Endothelial cell of umbilical vein (primary cell): Measurements from ENCODE around the gene MOB4. TPM values are rescaled to one million over a fixed set of nuclear protein-coding genes. Genes with fewer than 3 reads are reported as not detected.
A peak's percentile ranks its signal among the peaks of the same experiment; 100 is the strongest.

Source experiments
- Bru-seq: library from RNA; stranded (reverse); fragments of 400-500 nt; gene quantifications from one replicate; lab custom pipeline; 2021; lab: Mats Ljungman, UMichigan
- BruChase-seq, 2 experiments: library from RNA; stranded (reverse); fragments of 400-500 nt; gene quantifications; one replicate each; lab custom pipeline; 2021; lab: Mats Ljungman, UMichigan
- BruUV-seq: library from RNA; stranded (reverse); fragments of 400-500 nt; replicated peaks from 2 replicates; lab custom pipeline; 2021; lab: Mats Ljungman, UMichigan
- CTCF ChIA-PET: fragments of 300-600, 350-600 bp; sonication (Branson Sonifier 250); formaldehyde crosslinking; loops from one replicate; lab custom pipeline; 2021; ENCODE audit warnings: antibody characterized with exemption, inconsistent platforms; lab: Charles Lee
- POLR2A ChIA-PET: fragments of 300-600, 350-600 bp; sonication (Branson Sonifier 250); formaldehyde crosslinking; loops from one replicate; lab custom pipeline; 2021; ENCODE audit warnings: antibody characterized with exemption, inconsistent platforms; lab: Charles Lee
- DNase-seq: peaks from one replicate; pipeline ENCODE4 v3.0.0-alpha.2; 2011; ENCODE audit warnings: low read depth, low spot score
- FAIRE-seq: peaks from 2 replicates; lab custom pipeline; 2011; peaks lifted over from hg19 to GRCh38; lab: Jason Lieb, UNC
- H2AFZ ChIP-seq: 2 replicates; pipeline ENCODE4 v1.6.0; 2012; ENCODE audit warnings: low read depth, low read length, control low read depth, inconsistent platforms
- H3K27ac ChIP-seq: 2 replicates; pipeline ENCODE4 v1.5.1; 2011; ENCODE audit warnings: low read depth, mild to moderate bottlenecking, control low read depth, low read length, moderate library complexity; ENCODE audit not compliant: insufficient read depth
- H3K27me3 ChIP-seq, 2 experiments: 2 replicates each; pipeline versions ENCODE4 v1.6.0 to v1.6.1; 2011; ENCODE audit warnings: low read length in 2 of 2, mixed read lengths in 1 of 2; ENCODE audit not compliant: control insufficient read depth in 2 of 2, insufficient read depth in 2 of 2
- H3K36me3 ChIP-seq, 2 experiments: 2 replicates in 1 of 2; 3 replicates in 1 of 2; pipeline ENCODE4 v1.5.1; 2011; ENCODE audit warnings: low read length in 2 of 2, mild to moderate bottlenecking in 1 of 2, moderate library complexity in 1 of 2; ENCODE audit not compliant: control insufficient read depth in 2 of 2, insufficient read depth in 2 of 2; ENCODE audit errors: extremely low read depth in 1 of 2
- H3K4me1 ChIP-seq: 3 replicates; pipeline ENCODE4 v1.5.1; 2011; ENCODE audit warnings: mild to moderate bottlenecking, low read length; ENCODE audit not compliant: control insufficient read depth, insufficient read depth; ENCODE audit errors: extremely low read depth
- H3K4me2 ChIP-seq: 2 replicates; pipeline ENCODE4 v1.6.1; 2011; ENCODE audit warnings: low read length, control low read depth, mixed read lengths; ENCODE audit not compliant: insufficient read depth
- H3K4me3 ChIP-seq, 3 experiments: fragments of 200-600 bp in 1 of 3; sonication (generic), shearing (Covaris generic) in 1 of 3; replicated peaks in 1 of 3; 2 replicates each; pipeline ENCODE4 v1.5.1; 2011 to 2016; ENCODE audit warnings: control low read depth in 3 of 3, low read length in 3 of 3, mild to moderate bottlenecking in 2 of 3, inconsistent platforms in 1 of 3, low read depth in 1 of 3, moderate library complexity in 1 of 3; ENCODE audit not compliant: insufficient read depth in 1 of 3
- H3K79me2 ChIP-seq: 2 replicates; pipeline ENCODE4 v1.6.0; 2012; ENCODE audit warnings: low read length, inconsistent platforms; ENCODE audit not compliant: control insufficient read depth, insufficient read depth
- H3K9ac ChIP-seq: replicated peaks from 2 replicates; pipeline ENCODE3; 2011; ENCODE audit warnings: low read length, control low read depth; ENCODE audit not compliant: insufficient read depth; ENCODE audit errors: extremely low read depth
- H3K9me1 ChIP-seq: replicated peaks from 3 replicates; pipeline ENCODE4 v1.6.0; 2011; ENCODE audit warnings: mild to moderate bottlenecking, low read length; ENCODE audit not compliant: control insufficient read depth, insufficient read depth; ENCODE audit errors: extremely low read depth
- H3K9me3 ChIP-seq: replicated peaks from 2 replicates; pipeline ENCODE4 v1.5.1; 2012; ENCODE audit warnings: low read length, inconsistent platforms; ENCODE audit not compliant: control insufficient read depth, insufficient read depth
- H4K20me1 ChIP-seq: replicated peaks from 2 replicates; pipeline ENCODE3; 2011; ENCODE audit warnings: mild to moderate bottlenecking, low read length; ENCODE audit not compliant: control insufficient read depth, insufficient read depth; ENCODE audit errors: extremely low read depth
- EZH2 ChIP-seq: IDR thresholded peaks from 2 replicates; pipeline ENCODE4 v1.6.1; 2012; ENCODE audit warnings: borderline replicate concordance, low read depth, mild to moderate bottlenecking, moderate library complexity, low read length, inconsistent platforms; ENCODE audit not compliant: severe bottlenecking
- FOS ChIP-seq: IDR thresholded peaks from 2 replicates; pipeline ENCODE4 v1.6.1; 2011; ENCODE audit warnings: mild to moderate bottlenecking, low read length, moderate library complexity, borderline replicate concordance; ENCODE audit not compliant: insufficient read depth
- GATA2 ChIP-seq: IDR thresholded peaks from 2 replicates; pipeline ENCODE4 v1.7.0; 2011; ENCODE audit warnings: low read depth, mild to moderate bottlenecking, moderate library complexity, mixed read lengths, low read length; ENCODE audit not compliant: insufficient read length, insufficient read depth
- JUN ChIP-seq: IDR thresholded peaks from 2 replicates; pipeline ENCODE4 v1.6.1; 2011; ENCODE audit warnings: borderline replicate concordance, low read depth; ENCODE audit not compliant: insufficient read length, insufficient read depth
- MAX ChIP-seq: IDR thresholded peaks from 2 replicates; pipeline ENCODE4 v1.6.1; 2011; ENCODE audit not compliant: insufficient read depth, insufficient read length
- MYC ChIP-seq: IDR thresholded peaks from one replicate; pipeline ENCODE4 v1.6.1; 2011; ENCODE audit warnings: mild to moderate bottlenecking, low read depth, low read length
- POLR2A ChIP-seq: IDR thresholded peaks from 2 replicates; pipeline ENCODE4 v1.6.1; 2012; ENCODE audit warnings: low read depth, mild to moderate bottlenecking, control low read depth, low read length
- POLR2AphosphoS5 ChIP-seq: IDR thresholded peaks from 2 replicates; pipeline ENCODE4 v1.6.1; 2012; ENCODE audit warnings: low read depth, mild to moderate bottlenecking, control low read depth, low read length, moderate library complexity; ENCODE audit not compliant: insufficient read depth
- dilution Hi-C: fragments of 300-500 bp; cut with MboI; formaldehyde crosslinking; loops from one replicate; pipeline ENCODE4 v1.15.0; 2019; ENCODE audit warnings: low sequenced_read_pairs; ENCODE audit not compliant: extremely low pct_ligation_motif_present
- intact Hi-C: fragments of 100-400 bp; cut with micrococcal nuclease; formaldehyde crosslinking; loops from one replicate; pipeline ENCODE4 v1.10.0; 2022
- long read RNA-seq: library from polyadenylated mRNA; stranded (forward); transcript quantifications from one replicate; pipeline ENCODE4 v2.0.0, GENCODE V29; 2021
- polyA minus RNA-seq, 3 experiments: library from RNA; depleted of rRNA, polyadenylated mRNA; stranded (reverse); fragments of >200 nt; gene quantifications; 1 replicate in 1 of 3; 2 replicates in 2 of 3; pipeline ENCODE4 v1.2.3, GENCODE V29; 2011
- polyA plus RNA-seq, 4 experiments: library from polyadenylated mRNA; depleted of rRNA in 3 of 4; stranded (reverse) in 3 of 4; unstranded in 1 of 4; fragments of >200 nt; gene quantifications; 2 replicates each; pipeline versions ENCODE4 v1.2.1 to v1.2.3, GENCODE V29; 2011 to 2012; ENCODE audit warnings: missing spikeins in 1 of 4
- total RNA-seq: library from RNA; stranded (reverse); gene quantifications from 2 replicates; pipeline ENCODE4 v1.2.3, GENCODE V29; 2021
- TF ChIP-seq, protein P1 (sequence below), 2 donors: IDR thresholded peaks; 1 replicate in 1 of 2; 2 replicates in 1 of 2; pipeline ENCODE4 v1.5.1; 2011; ENCODE audit warnings: low read length in 2 of 2, mild to moderate bottlenecking in 2 of 2, moderate library complexity in 2 of 2, control low read depth in 1 of 2, inconsistent platforms in 1 of 2, low read depth in 1 of 2; ENCODE audit not compliant: insufficient read depth in 1 of 2; ENCODE audit errors: extremely low read depth in 1 of 2

Gene MOB4
- total RNA-seq = 24.0 and 27.9 TPM in 2 replicates
- polyA plus RNA-seq = 16.1 and 23.9 TPM in 2 replicates
- polyA plus RNA-seq (2011; cell fraction: cytosol; rRNA removed) = 27.3 and 30.5 TPM in 2 replicates
- polyA plus RNA-seq (2011; cell fraction: nucleus; rRNA removed) = 10.9 and 16.3 TPM in 2 replicates
- polyA plus RNA-seq (2012) = 28.9 and 46.0 TPM in 2 replicates
- polyA minus RNA-seq = 9.1 and 10.1 TPM in 2 replicates
- polyA minus RNA-seq (2011; cell fraction: cytosol; rRNA and poly(A)+ RNA removed) = 7.9 TPM
- 8.1 and 11.5 TPM in 2 replicates for polyA minus RNA-seq (2011; cell fraction: nucleus; rRNA and poly(A)+ RNA removed)
- Bru-seq, nascent RNA = percentile 89 among the genes with signal in this experiment
- BruChase-seq, experiment 1, labeled RNA remaining after a 6-hour chase = percentile 98 among the genes with signal in this experiment
- BruChase-seq, experiment 2, labeled RNA remaining after a 2-hour chase = percentile 98 among the genes with signal in this experiment
- long read RNA-seq, transcript MOB4-202 (8 exons, 3,986 nt) = major isoform, 143 of 177 reads
- long read RNA-seq, transcript MOB4-207 (7 exons, 1,021 nt) = minor isoform, 19 of 177 reads
- long read RNA-seq, partial matches to known transcripts = 0 of 177 reads
- long read RNA-seq, other reads (novel, unspliced or antisense) = 12 of 177 reads

DNA sequence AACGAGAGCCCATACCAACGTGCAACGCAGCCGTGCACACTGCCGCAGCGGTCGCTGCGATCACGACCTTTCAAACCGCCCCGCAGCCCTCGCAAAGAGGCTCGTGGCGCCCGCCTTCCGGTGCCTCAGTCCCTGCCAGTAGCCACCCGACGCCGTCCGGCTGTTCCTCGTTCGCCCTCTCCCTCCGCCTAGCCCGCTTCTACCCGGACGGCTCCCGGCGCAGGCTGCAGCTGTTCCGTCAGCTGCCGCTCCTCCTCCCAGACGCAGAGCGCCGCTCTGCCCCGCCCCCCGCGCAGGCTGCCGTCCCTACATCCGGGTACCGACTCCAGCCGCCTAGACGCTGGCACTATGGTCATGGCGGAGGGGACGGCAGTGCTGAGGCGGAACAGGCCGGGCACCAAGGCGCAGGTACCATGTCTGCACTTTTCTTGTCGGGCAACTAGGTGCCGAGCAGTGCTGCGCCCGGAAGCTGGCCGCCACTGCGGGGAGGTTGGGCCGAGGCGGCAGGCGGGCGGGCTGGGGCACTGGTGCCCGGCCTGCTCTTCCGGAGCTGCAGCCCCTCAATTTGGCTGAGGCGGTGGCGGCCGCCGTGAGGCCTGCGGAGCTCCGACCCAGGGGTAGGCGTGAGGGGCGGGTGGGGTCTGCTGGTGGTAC lies at the start of gene MOB4:
TSS of gene MOB4 (plus strand) at position 328 of the 654 bp plus-strand sequence. CDS start at position 349, 21 bp downstream.
- Histone ChIP-seq H3K4me3 (peak within 1 kb of the TSS; percentile 38 to 81 (median 71)), H4K20me1 (peaks cover 8% of the 10 kb centered on the region), H3K27me3 (no peaks in the 10 kb centered on the region), H3K4me1 (peaks cover 17% of the 10 kb centered on the region), H2AFZ (peak within 1 kb of the TSS; percentile 93), H3K9me3 (no peaks in the 10 kb centered on the region), H3K36me3 (no peaks in the 10 kb centered on the region), H3K9ac (peak within 1 kb of the TSS; percentile 76), H3K27ac (peak within 1 kb of the TSS; percentile 78), H3K9me1 (no peaks in the 10 kb centered on the region), H3K4me2 (peak within 1 kb of the TSS; percentile 94), H3K79me2 (peaks cover 50% of the 10 kb centered on the region)
- POLR2A ChIA-PET = interaction anchor here (0.7 to 1.7 kb wide), 4 partner anchors 9 to 63 kb away, joined by 3 to 13 read pairs (median 4); partner anchors contain the start of genes COQ10B, HSPD1 and HSPE1
- BruUV-seq = no TSS peak
- dilution Hi-C loops (no loop called here), intact Hi-C loops (loop anchor here (1.0 to 2.0 kb wide), 4 partner anchors 16 to 189 kb away; partner anchors contain the start of genes COQ10B, HSPE1 and MARS2)
- FAIRE-seq = peak; percentile 73
- peak; percentile 97 for DNase-seq
- TF ChIP-seq JUN (no peak), MAX (peak; percentile 73), POLR2AphosphoS5 (peak; percentile 94), FOS (peak; percentile 7), POLR2A (peak; percentile 94), MYC (peak; percentile 8), GATA2 (no peak), EZH2 (no peak)
- TF ChIP-seq, protein P1, sequence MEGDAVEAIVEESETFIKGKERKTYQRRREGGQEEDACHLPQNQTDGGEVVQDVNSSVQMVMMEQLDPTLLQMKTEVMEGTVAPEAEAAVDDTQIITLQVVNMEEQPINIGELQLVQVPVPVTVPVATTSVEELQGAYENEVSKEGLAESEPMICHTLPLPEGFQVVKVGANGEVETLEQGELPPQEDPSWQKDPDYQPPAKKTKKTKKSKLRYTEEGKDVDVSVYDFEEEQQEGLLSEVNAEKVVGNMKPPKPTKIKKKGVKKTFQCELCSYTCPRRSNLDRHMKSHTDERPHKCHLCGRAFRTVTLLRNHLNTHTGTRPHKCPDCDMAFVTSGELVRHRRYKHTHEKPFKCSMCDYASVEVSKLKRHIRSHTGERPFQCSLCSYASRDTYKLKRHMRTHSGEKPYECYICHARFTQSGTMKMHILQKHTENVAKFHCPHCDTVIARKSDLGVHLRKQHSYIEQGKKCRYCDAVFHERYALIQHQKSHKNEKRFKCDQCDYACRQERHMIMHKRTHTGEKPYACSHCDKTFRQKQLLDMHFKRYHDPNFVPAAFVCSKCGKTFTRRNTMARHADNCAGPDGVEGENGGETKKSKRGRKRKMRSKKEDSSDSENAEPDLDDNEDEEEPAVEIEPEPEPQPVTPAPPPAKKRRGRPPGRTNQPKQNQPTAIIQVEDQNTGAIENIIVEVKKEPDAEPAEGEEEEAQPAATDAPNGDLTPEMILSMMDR (IDR thresholded peaks at IDR 0.05; ENCODE audit: extremely low read depth in 1 of 2, insufficient read depth in 1 of 2, low read depth in 1 of 2, low read length in 2 of 2) = no peak
- CTCF ChIA-PET = interaction anchor here (0.8 to 2.2 kb wide), 6 partner anchors 8 to 190 kb away, joined by 3 to 10 read pairs (median 4); partner anchors contain the start of genes HSPD1, HSPE1 and MARS2
